HG03378 (cell line): ENCODE data around the gene MGARP.
A peak's percentile ranks its signal among the peaks of the same experiment; 100 is the strongest.

Experiments
- ATAC-seq: cut with Tn5 transposase; IDR thresholded peaks from one replicate; pipeline ENCODE4 v1.9.1; 2021; ENCODE audit warnings: mild to moderate bottlenecking, moderate library complexity; ENCODE audit not compliant: unreplicated experiment

Gene MGARP

DNA sequence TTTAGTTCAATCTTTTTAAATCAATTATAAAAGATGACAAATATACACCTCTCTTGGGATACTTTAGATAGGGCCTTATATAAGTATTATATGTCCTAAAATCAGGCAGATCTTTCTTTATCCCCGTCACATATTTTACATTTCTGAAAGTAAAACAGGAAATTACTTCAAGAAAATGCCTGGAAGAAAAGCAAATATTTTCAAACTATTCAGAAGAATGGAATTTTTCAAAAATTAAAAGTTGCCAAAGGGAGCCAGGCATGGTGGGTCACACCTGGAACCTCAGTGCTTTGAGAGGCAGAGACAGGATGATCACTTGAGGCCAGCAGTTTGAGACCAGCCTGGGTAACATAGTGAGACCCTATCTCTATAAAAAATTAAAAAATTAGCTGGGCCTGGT, 34.4 kb downstream of the MGARP start:
- no peak for ATAC-seq

- ATAC-seq = no peak
These were observed 36.3 kb downstream of the MGARP start for GRCh38 chr4:139243448-139244365.

- ATAC-seq = no peak
These were observed 37.4 kb downstream of the MGARP start for GRCh38 chr4:139242511-139243051.

DNA sequence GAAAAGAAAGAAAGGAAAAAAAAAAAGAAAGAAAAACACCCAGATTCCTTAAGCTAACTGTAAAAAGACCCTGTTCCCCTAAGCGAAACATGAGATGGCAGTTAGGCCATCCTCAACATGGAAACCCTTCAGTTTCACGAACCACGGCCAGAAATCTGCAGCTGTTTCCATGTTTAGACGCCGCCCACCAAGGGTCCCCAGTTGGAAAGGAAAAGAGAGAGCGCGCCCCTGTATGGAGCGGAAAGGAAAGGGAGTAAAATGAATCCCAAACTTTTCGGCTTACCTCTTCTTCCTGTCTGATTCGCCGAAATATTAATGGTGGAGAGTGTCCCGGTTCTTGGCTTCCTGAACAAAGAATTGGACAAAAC, 38.3 kb downstream of the MGARP start:
- no peak for ATAC-seq

GRCh38 chr4:139241086-139241783, 38.8 kb downstream of the MGARP start:
- no peak for ATAC-seq

GRCh38 chr4:139239127-139239772, 40.8 kb downstream of the MGARP start:
- ATAC-seq = no peak

DNA sequence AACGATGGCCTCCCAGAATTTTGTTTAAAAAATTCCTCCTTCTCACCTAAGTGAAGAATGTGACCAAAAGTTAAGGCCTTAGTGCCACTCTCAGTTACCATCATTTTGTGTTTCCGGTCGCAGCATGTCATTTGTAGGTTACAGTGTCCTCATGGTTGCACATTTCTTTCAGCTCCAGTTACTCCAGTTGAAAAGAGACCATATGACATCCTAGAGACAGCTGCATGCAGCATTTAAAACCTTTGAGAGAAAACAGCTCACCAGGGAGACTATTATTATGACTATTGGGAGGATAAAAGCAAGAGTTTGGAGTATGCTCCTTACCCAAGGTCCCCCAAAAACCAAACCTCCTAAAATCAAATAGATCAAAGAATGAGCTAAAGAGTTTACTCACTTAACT, 45.8 kb downstream of the MGARP start:
- no peak for ATAC-seq

GRCh38 chr4:139229534-139230039, 50.4 kb downstream of the MGARP start:
- peak; percentile 62 for ATAC-seq

GRCh38 chr4:139227729-139228404, 52.2 kb downstream of the MGARP start:
- no peak for ATAC-seq

DNA sequence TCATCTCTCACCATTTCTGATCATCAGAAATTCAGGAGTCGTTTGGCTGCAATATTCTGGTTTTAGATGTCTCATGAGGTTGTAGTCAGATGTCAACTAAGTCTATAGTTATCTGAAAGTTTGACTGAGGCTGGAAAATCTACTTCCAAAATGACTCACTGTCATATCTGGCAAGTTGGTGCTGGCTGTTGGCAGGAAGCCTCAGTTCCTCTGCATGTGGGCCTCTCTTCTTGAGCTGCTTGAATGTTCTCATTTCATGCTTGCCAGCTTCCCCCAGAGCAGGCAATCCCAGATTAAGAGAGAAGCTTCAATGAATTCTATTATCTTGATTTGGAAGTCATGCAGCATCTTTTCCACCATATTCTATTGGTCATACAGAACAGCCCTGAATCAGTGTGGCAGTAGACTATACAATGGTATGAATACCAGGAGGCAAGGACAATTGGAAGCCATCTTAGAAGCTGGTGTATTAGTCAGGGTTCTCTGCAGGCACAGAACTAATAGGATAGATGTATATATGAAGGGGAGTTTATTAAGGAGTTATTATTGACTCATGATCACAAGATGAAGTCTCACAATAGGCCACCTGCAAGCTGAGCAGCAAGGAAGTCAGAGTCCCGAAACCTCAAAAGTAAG, 56.2 kb downstream of the MGARP start:
- ATAC-seq = peak; percentile 75

- ATAC-seq = no peak
These were observed 57.8 kb downstream of the MGARP start for GRCh38 chr4:139222215-139222614.

- ATAC-seq = no peak
These were observed 58.3 kb downstream of the MGARP start for GRCh38 chr4:139221687-139222086.

DNA sequence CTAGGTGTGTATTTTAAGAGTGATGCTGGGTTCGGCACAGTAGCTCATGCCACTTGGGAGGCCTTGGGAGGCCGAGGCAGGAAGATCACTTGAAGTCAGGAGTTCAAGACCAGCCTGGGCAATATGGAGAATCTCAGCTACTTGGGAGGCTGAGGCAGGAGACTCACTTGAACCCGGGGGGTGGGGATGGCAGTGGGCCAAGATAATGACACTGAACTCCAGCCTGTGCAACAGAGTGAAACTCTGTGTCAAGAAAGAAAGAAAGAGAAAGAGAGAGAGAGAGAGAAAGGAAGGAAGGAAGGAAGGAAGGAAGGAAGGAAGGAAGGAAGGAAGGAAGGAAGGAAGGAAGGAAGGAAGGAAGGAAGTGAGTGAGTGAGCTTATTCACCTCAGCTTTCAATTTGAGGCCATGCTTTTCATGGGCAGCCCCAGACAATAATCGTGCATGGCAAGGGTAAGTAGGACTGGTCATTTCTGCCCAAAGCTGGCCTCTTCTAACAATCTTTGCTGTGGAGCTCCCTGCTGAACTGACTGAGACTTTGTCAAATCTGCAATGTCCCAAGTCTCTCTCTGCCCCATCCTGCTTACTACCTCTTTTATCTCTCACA, 60.5 kb downstream of the MGARP start:
- ATAC-seq = no peak
